GM13977 (cell line): Measurements from ENCODE around the gene TOR4A.

Source experiments
- DNase-seq: peaks from one replicate; pipeline ENCODE4 v3.0.0; 2012; ENCODE audit warnings: low spot score
- in situ Hi-C: fragments of 300-500 bp; cut with MboI; formaldehyde crosslinking; loops from one replicate; pipeline ENCODE4 v1.12.0; 2022; ENCODE audit warnings: low sequenced_read_pairs, low pct_unique_long_range_greater_than_20kb, mixed read lengths, inconsistent platforms; ENCODE audit not compliant: unreplicated experiment
- TF ChIP-seq, protein P1 (sequence below): IDR thresholded peaks from 2 replicates; pipeline ENCODE4 v1.5.1; 2012; ENCODE audit warnings: mild to moderate bottlenecking, control low read depth; ENCODE audit not compliant: insufficient read depth; ENCODE audit errors: extremely low read depth, missing control alignments

TOR4A gene

DNA sequence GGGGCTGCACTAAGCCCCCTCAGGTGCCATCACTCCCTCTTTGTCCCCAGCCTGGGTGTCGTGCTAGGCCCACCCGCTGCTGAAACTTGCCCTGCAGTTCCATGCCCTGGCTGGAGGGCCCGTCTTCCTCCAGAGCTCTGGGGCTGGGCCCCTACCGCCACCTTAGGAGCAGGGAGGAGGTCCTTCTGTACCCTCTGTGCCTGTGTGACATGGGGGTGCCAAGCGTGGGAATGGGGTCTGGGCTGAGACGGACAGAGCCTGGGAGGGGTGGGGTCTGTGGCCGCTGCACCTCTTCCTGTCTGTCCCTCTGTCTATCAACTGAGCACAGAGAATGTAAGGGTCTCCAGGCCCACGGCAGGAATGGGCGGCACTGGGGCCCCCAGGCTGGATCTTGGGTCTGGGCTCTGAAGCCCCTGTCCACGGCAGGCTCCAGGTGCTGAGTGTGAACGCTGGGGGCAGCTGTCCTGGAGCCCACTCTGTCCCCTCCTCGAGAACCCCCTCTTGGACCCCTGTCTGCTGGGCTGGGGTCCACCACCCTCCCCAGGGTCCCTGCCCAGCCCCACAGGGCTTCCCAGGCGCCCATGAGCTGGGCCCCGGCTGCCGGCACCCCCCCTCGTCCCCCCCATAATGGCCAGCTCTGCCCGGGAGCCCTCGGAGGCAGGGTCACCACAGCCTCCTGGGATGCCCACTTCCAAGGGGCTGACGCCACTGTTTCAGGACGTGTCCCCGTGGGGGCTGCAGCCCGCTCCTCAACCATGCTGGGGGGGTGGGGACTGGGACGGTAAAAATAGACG, 40.4 kb downstream of the TOR4A start:
- in situ Hi-C loops: no loop called here
- TF ChIP-seq, protein P1, sequence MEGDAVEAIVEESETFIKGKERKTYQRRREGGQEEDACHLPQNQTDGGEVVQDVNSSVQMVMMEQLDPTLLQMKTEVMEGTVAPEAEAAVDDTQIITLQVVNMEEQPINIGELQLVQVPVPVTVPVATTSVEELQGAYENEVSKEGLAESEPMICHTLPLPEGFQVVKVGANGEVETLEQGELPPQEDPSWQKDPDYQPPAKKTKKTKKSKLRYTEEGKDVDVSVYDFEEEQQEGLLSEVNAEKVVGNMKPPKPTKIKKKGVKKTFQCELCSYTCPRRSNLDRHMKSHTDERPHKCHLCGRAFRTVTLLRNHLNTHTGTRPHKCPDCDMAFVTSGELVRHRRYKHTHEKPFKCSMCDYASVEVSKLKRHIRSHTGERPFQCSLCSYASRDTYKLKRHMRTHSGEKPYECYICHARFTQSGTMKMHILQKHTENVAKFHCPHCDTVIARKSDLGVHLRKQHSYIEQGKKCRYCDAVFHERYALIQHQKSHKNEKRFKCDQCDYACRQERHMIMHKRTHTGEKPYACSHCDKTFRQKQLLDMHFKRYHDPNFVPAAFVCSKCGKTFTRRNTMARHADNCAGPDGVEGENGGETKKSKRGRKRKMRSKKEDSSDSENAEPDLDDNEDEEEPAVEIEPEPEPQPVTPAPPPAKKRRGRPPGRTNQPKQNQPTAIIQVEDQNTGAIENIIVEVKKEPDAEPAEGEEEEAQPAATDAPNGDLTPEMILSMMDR: no peak
- DNase-seq: peak; percentile 28

- in situ Hi-C loops: no loop called here
- TF ChIP-seq, protein P1: no peak
- DNase-seq: no peak
Observed at GRCh38 chr9:137318602-137319001, 41.1 kb downstream of the TOR4A start.

DNA sequence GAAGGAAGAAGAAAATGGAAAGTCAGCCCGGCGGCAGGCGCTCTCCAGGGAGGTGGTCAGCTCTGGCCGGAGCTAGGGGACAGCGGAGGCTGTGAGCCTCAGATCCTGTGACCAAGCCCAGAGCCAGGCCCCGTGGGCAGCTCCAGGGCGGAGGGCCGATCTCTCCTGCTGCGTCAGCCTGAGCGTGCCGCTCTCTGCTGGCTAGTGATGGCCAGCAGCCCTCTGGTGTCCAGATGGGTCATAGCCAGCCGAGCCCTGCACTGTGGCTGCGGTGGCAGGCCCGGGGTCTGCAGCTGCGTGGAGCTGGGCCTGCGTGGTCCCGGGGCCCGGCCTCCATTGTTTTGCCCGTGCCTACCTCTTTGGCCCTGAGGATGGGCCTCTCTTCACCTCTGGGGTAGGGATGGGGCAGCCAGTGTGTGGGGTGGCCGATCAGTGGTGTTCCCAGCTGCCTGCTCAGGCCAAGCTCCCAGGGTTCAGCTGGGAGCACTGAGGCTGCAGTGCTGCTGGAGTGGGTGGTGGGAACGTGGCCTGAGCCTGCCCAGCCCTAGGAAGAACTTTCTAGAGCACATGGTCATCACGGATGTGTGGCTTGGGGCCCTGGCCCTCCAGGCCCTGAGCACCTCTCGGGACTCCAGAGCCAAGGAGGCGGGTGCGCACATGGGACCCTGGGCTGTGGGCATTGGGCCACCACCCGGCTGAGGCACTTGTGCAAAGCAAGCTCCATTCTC, 41.6 kb downstream of the TOR4A start:
- TF ChIP-seq, protein P1: no peak
- in situ Hi-C loops: no loop called here
- DNase-seq: no peak

GRCh38 chr9:137319739-137320551, 42.4 kb downstream of the TOR4A start:
- in situ Hi-C loops: no loop called here
- peak; percentile 27 for DNase-seq
- TF ChIP-seq, protein P1: no peak

GRCh38 chr9:137320555-137321384, 43.2 kb downstream of the TOR4A start:
- TF ChIP-seq, protein P1: no peak
- DNase-seq: peak; percentile 72
- in situ Hi-C loops: no loop called here
